Trophoblast cell (in vitro differentiated cells and primary cell): ENCODE measurements around the gene KLK10.

Experiments used
- DNase-seq, 2 donors: peaks; one replicate each; pipeline ENCODE4 v3.0.0-alpha.2; 2016
- H2AFZ ChIP-seq: 2 replicates; pipeline ENCODE4 v1.6.1; 2013; ENCODE audit warnings: low read length, moderate library complexity, mild to moderate bottlenecking; ENCODE audit not compliant: insufficient read depth, poor library complexity
- H2AK5ac ChIP-seq: 2 replicates; pipeline ENCODE4 v1.6.1; 2013; ENCODE audit warnings: mild to moderate bottlenecking, low read length
- H2BK120ac ChIP-seq: 2 replicates; pipeline ENCODE4 v1.6.1; 2013; ENCODE audit warnings: low read length, mild to moderate bottlenecking, moderate library complexity; ENCODE audit not compliant: insufficient read depth, poor library complexity
- H2BK12ac ChIP-seq: 2 replicates; pipeline ENCODE4 v1.6.1; 2013; ENCODE audit warnings: mild to moderate bottlenecking, low read length, moderate library complexity
- H2BK5ac ChIP-seq: 2 replicates; pipeline ENCODE4 v1.6.1; 2013; ENCODE audit warnings: low read length, low read depth, moderate library complexity, mild to moderate bottlenecking; ENCODE audit not compliant: poor library complexity
- H3K14ac ChIP-seq: 2 replicates; pipeline ENCODE4 v1.6.1; 2013; ENCODE audit warnings: mild to moderate bottlenecking, low read length
- H3K18ac ChIP-seq: 2 replicates; pipeline ENCODE4 v1.6.1; 2013; ENCODE audit warnings: mild to moderate bottlenecking, low read length
- H3K23ac ChIP-seq: 2 replicates; pipeline ENCODE4 v1.6.1; 2013; ENCODE audit warnings: low read length
- H3K27ac ChIP-seq: 2 replicates; pipeline ENCODE4 v1.5.1; 2013; ENCODE audit warnings: low read depth, mild to moderate bottlenecking, inconsistent platforms, low read length, moderate library complexity
- H3K27me3 ChIP-seq: 2 replicates; pipeline ENCODE4 v1.6.1; 2013; ENCODE audit warnings: inconsistent platforms, mild to moderate bottlenecking, low read length, moderate library complexity; ENCODE audit not compliant: insufficient read depth
- H3K36me3 ChIP-seq, 2 experiments: 1 replicate in 1 of 2; 2 replicates in 1 of 2; pipeline ENCODE4 v1.6.1; 2013; ENCODE audit warnings: low read length in 2 of 2, mild to moderate bottlenecking in 2 of 2, moderate library complexity in 1 of 2; ENCODE audit not compliant: insufficient read depth in 2 of 2, control insufficient read depth in 1 of 2
- H3K4ac ChIP-seq: 2 replicates; pipeline ENCODE4 v1.6.1; 2013; ENCODE audit warnings: low read depth, mild to moderate bottlenecking, low read length, moderate library complexity
- H3K4me1 ChIP-seq, 2 experiments: 1 replicate in 1 of 2; 2 replicates in 1 of 2; pipeline ENCODE4 v1.6.1; 2013; ENCODE audit warnings: low read length in 2 of 2, mild to moderate bottlenecking in 2 of 2, moderate library complexity in 1 of 2; ENCODE audit not compliant: insufficient read depth in 2 of 2, control insufficient read depth in 1 of 2
- H3K4me2 ChIP-seq: 2 replicates; pipeline ENCODE4 v1.6.1; 2013; ENCODE audit warnings: inconsistent platforms, mild to moderate bottlenecking, low read length, moderate library complexity
- H3K4me3 ChIP-seq: 2 replicates; pipeline ENCODE4 v1.5.1; 2013; ENCODE audit warnings: mild to moderate bottlenecking, low read depth, low read length, inconsistent platforms
- H3K79me1 ChIP-seq: one replicate; pipeline ENCODE4 v1.6.1; 2013; ENCODE audit warnings: low read length
- H3K79me2 ChIP-seq: 2 replicates; pipeline ENCODE4 v1.6.1; 2013; ENCODE audit warnings: low read length, mild to moderate bottlenecking; ENCODE audit not compliant: control insufficient read depth, insufficient read depth, poor library complexity
- H3K9ac ChIP-seq: 2 replicates; pipeline ENCODE4 v1.6.1; 2013; ENCODE audit warnings: mild to moderate bottlenecking, low read length
- H3K9me3 ChIP-seq: 2 replicates; pipeline ENCODE4 v1.6.1; 2013; ENCODE audit warnings: low read depth, mild to moderate bottlenecking, control low read depth, inconsistent platforms, low read length; ENCODE audit not compliant: insufficient read depth
- H4K12ac ChIP-seq: 2 replicates; pipeline ENCODE4 v1.6.1; 2013; ENCODE audit warnings: low read depth, mild to moderate bottlenecking, low read length, moderate library complexity
- H4K8ac ChIP-seq: 2 replicates; pipeline ENCODE4 v1.6.1; 2013; ENCODE audit warnings: low read depth, mild to moderate bottlenecking, low read length, moderate library complexity
- H4K91ac ChIP-seq: one replicate; pipeline ENCODE4 v1.6.1; 2013; ENCODE audit warnings: low read depth, mild to moderate bottlenecking, low read length, moderate library complexity
- WGBS: extraction: QIAGEN DNeasy Blood & Tissue Kit; methylation state at CpG from one replicate; pipeline ENCODE4 v1.1.7; 2013; ENCODE audit warnings: missing lambda C conversion rate; ENCODE audit not compliant: insufficient read length, insufficient coverage; ENCODE audit errors: extremely low coverage; 5-methylcytosine and 5-hydroxymethylcytosine counted together

The KLK10 gene

DNA sequence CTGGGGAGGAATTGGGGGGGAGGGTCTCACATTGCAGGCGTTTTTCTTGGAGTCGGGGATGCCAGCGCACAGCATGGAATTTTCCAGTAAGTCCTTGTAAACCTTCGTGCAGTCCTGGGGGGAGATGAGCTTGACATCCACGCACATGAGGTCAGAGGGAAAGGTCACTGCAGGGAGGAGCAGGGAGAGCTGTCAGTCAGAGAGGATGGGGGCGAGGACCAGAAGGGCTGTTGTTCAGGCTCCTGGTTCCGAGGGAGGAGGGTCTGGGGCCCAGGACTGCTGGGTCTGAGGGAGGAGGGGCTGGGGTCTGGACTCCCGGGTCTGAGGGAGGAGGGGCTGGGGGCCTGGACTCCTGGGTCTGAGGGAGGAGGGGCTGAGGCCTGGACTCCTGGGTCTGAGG, 39.8 kb downstream of the KLK10 start:
- Histone ChIP-seq H3K4me3 (no peak overlapping the region), H3K4me1 (peaks cover 9 to 17% of the 10 kb centered on the region in 2 experiments), H2AK5ac (no peak overlapping the region), H4K91ac (peak overlapping the region; percentile 52), H4K8ac (no peak overlapping the region), H4K12ac (no peak overlapping the region), H3K4me2 (no peak overlapping the region), H3K27me3 (no peaks in the 10 kb centered on the region), H2BK120ac (no peak overlapping the region), H3K27ac (no peak overlapping the region), H3K79me2 (no peaks in the 10 kb centered on the region), H2AFZ (no peak overlapping the region), H3K23ac (no peak overlapping the region), H2BK12ac (peak overlapping the region; percentile 25), H3K4ac (no peak overlapping the region), H3K36me3 (no peaks in the 10 kb centered on the region), H3K9ac (no peak overlapping the region), H2BK5ac (no peak overlapping the region), H3K9me3 (no peaks in the 10 kb centered on the region), H3K18ac (no peak overlapping the region), H3K14ac (no peak overlapping the region), H3K79me1 (peaks cover 7% of the 10 kb centered on the region)
- DNase-seq, result no peak
- WGBS, result no CpG with 5 or more reads among the region's 8 CpGs

DNA sequence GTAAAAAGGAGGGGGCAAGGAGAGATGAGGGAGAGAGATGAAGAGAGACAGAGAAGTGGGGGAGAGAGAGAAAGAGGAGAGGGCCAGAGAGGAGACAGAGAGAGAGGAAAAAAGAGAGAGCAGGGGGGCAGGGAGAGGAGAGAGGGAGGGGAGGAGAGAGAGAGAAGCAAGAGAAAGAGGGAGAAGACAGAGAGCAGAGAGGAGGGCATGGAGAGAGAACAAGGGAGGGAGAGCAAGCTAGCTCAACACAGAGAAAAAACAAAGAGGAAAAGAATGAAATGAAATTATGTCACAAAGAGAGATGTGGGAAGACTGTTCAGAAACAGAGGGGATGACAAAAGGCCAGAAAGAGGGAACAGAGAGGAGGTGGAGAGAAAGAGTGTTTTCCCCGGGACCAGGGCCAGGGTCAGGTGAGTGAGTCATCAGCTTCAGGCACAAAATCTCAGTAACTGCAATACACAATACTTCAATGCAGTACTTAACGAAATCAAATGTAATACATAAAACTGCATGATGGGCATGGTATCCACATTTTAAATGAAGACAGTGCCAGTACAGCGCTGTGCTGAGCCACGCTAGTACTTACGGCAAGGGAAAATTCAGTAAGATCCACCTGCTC, 40.6 kb downstream of the KLK10 start:
- no peak overlapping the region for H3K23ac ChIP-seq
- no peak overlapping the region for H4K12ac ChIP-seq
- H3K14ac ChIP-seq, result no peak overlapping the region
- H3K79me2 ChIP-seq, result no peaks in the 10 kb centered on the region
- H2AFZ ChIP-seq, result no peak overlapping the region
- no peaks in the 10 kb centered on the region for H3K9me3 ChIP-seq
- H3K79me1 ChIP-seq, result peaks cover 7% of the 10 kb centered on the region
- H2AK5ac ChIP-seq, result no peak overlapping the region
- WGBS, result no CpG with 5 or more reads among the region's 5 CpGs
- H2BK120ac ChIP-seq, result no peak overlapping the region
- no peak overlapping the region for H4K8ac ChIP-seq
- no peak overlapping the region for H3K4ac ChIP-seq
- peak overlapping the region; percentile 29 for H3K27ac ChIP-seq
- H3K36me3 ChIP-seq, result no peaks in the 10 kb centered on the region
- H3K4me1 ChIP-seq, result peaks cover 9 to 17% of the 10 kb centered on the region in 2 experiments
- no peak overlapping the region for H3K4me3 ChIP-seq
- no peak overlapping the region for H3K4me2 ChIP-seq
- no peak overlapping the region for H3K18ac ChIP-seq
- H3K9ac ChIP-seq, result no peak overlapping the region
- H4K91ac ChIP-seq, result no peak overlapping the region
- no peak overlapping the region for H2BK12ac ChIP-seq
- no peak for DNase-seq
- H3K27me3 ChIP-seq, result no peaks in the 10 kb centered on the region
- H2BK5ac ChIP-seq, result no peak overlapping the region

DNA sequence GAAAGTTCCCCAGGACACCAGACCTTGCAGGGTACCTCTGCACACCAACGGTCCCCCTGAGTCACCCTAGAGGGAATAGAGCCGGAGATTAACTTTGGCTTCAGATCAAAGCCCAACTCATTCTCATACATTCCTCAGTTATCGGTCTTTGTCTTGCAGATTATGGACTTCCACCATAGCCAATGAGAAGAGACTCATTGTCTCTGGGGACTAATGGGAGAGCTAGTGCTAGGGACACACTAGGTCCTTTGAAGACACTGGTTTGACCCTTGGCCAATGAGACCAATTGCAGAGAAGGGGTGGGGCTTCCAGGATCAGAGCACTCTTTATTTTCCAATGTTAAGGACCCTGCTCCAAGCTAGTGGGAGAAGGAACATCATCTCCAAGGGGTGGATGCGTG, 41.9 kb downstream of the KLK10 start:
- peak overlapping the region; percentile 59 for H2BK12ac ChIP-seq

DNA sequence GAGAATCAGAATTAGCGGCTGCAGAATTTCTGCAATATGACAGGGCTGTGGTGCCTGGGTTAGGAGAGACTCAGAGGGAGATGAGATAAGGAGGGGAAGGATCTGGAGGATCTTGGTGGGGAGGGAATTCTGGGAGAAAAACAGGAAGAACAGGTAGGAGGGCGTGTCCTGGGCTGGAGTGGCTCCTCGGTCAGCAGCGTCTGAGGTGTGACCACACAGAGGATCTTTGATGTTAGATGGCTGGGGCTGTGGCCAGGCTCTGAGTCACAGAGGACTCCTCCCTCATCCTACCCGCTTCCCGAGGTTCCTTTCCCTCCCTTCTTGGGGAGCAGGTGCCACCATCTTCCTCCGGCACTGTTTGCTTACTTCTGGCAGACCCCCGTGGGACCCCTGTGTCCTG, 43.7 kb downstream of the KLK10 start:
- H2AK5ac ChIP-seq, result peak overlapping the region; percentile 18
- H2BK120ac ChIP-seq, result peak overlapping the region; percentile 26
- peak overlapping the region; percentile 70 for H4K8ac ChIP-seq
- H3K23ac ChIP-seq, result no peak overlapping the region
- peaks cover 14 to 19% of the 10 kb centered on the region in 2 experiments for H3K4me1 ChIP-seq
- WGBS, result no CpG with 5 or more reads among the region's 8 CpGs
- H3K9ac ChIP-seq, result no peak overlapping the region
- H3K14ac ChIP-seq, result peak overlapping the region; percentile 24
- no peak overlapping the region for H3K18ac ChIP-seq
- H4K91ac ChIP-seq, result peak overlapping the region; percentile 38
- H3K9me3 ChIP-seq, result peaks cover 2% of the 10 kb centered on the region
- peak overlapping the region; percentile 36 for H2BK5ac ChIP-seq
- H3K79me2 ChIP-seq, result no peaks in the 10 kb centered on the region
- H3K79me1 ChIP-seq, result peaks cover 12% of the 10 kb centered on the region
- no peak overlapping the region for H3K4me2 ChIP-seq
- no peak overlapping the region for H3K4me3 ChIP-seq
- H3K27ac ChIP-seq, result peak overlapping the region; percentile 58
- no peak overlapping the region for H4K12ac ChIP-seq
- DNase-seq, result no peak
- H3K36me3 ChIP-seq, result no peaks in the 10 kb centered on the region
- H2BK12ac ChIP-seq, result peak overlapping the region; percentile 83
- peak overlapping the region; percentile 3 for H2AFZ ChIP-seq
- H3K4ac ChIP-seq, result peak overlapping the region; percentile 6
- no peaks in the 10 kb centered on the region for H3K27me3 ChIP-seq

More for the DNA sequence above, 41.9 kb downstream of the KLK10 start:
- no peak for DNase-seq
- H3K18ac ChIP-seq, result no peak overlapping the region
- no peaks in the 10 kb centered on the region for H3K27me3 ChIP-seq
- H4K91ac ChIP-seq, result no peak overlapping the region
- H3K9ac ChIP-seq, result no peak overlapping the region
- no peak overlapping the region for H3K4me2 ChIP-seq
- peaks cover 14 to 21% of the 10 kb centered on the region in 2 experiments for H3K4me1 ChIP-seq
- peaks cover 2% of the 10 kb centered on the region for H3K9me3 ChIP-seq
- peaks cover 8% of the 10 kb centered on the region for H3K79me1 ChIP-seq
- no peak overlapping the region for H4K8ac ChIP-seq
- no peak overlapping the region for H3K4ac ChIP-seq
- whole genome bisulfite sequencing, result no CpG with 5 or more reads among the region's 4 CpGs
- no peak overlapping the region for H2AFZ ChIP-seq
- no peak overlapping the region for H4K12ac ChIP-seq
- H3K36me3 ChIP-seq, result no peaks in the 10 kb centered on the region
- no peak overlapping the region for H2AK5ac ChIP-seq
- no peak overlapping the region for H2BK120ac ChIP-seq
- H3K4me3 ChIP-seq, result no peak overlapping the region
- no peaks in the 10 kb centered on the region for H3K79me2 ChIP-seq
- H3K27ac ChIP-seq, result no peak overlapping the region
- no peak overlapping the region for H3K14ac ChIP-seq
- no peak overlapping the region for H2BK5ac ChIP-seq
- no peak overlapping the region for H3K23ac ChIP-seq
